Activated CD8-positive, alpha-beta memory T cell treated with anti-CD3 and anti-CD28 coated beads for 36 hours (primary cell): ENCODE results near the gene AKR1B1. TPM values are rescaled to one million over a fixed set of nuclear protein-coding genes. Genes with fewer than 3 reads are reported as not detected.

Source experiments
- CTCF ChIA-PET: fragments of 350-600 bp; sonication (Branson Sonifier 250); formaldehyde crosslinking; loops from one replicate; lab custom pipeline; 2021; ENCODE audit warnings: antibody characterized with exemption; lab: Charles Lee
- POLR2A ChIA-PET: fragments of 350-600 bp; sonication (Branson Sonifier 250); formaldehyde crosslinking; loops from one replicate; lab custom pipeline; 2021; ENCODE audit warnings: antibody characterized with exemption; lab: Charles Lee
- total RNA-seq, 2 experiments: library from RNA; stranded (reverse); gene quantifications; one replicate each; pipeline ENCODE4 v1.2.3, GENCODE V29; 2021

Gene AKR1B1
- total RNA-seq, 2 experiments from 2014 or later, result 122 TPM

GRCh38 chr7:134449680-134450079 lies 9.2 kb downstream of the AKR1B1 start:
- POLR2A ChIA-PET, result no interaction called here
- CTCF ChIA-PET, result interaction anchor here (2.0 kb wide), 1 partner anchor 17 kb away, joined by 5 read pairs; no protein-coding TSS in a partner anchor

- ChIA-PET POLR2A (no interaction called here), CTCF (interaction anchor here (1.0 to 2.0 kb wide), 3 partner anchors 10 to 16 kb away, joined by 3 to 5 read pairs (median 4); partner anchors contain the start of gene AKR1B1)
Observed at GRCh38 chr7:134448356-134449229, 10.3 kb downstream of the AKR1B1 start.

- ChIA-PET POLR2A (no interaction called here), CTCF (interaction anchor here (1.4 kb wide), 1 partner anchor 15 kb away, joined by 4 read pairs; no protein-coding TSS in a partner anchor)
Observed at GRCh38 chr7:134447383-134447782, 11.5 kb downstream of the AKR1B1 start.

- ChIA-PET CTCF (interaction anchor here (1.0 kb wide), 1 partner anchor 12 kb away, joined by 4 read pairs; the partner anchor contains the start of gene AKR1B1), POLR2A (no interaction called here)
Observed at GRCh38 chr7:134446923-134447322, 12.0 kb downstream of the AKR1B1 start.

GRCh38 chr7:134446446-134446845 lies 12.5 kb downstream of the AKR1B1 start:
- POLR2A ChIA-PET, result no interaction called here
- CTCF ChIA-PET, result interaction anchor here (1.0 kb wide), 1 partner anchor 13 kb away, joined by 4 read pairs; the partner anchor contains the start of gene AKR1B1

GRCh38 chr7:134444961-134445315 lies 14.0 kb downstream of the AKR1B1 start:
- ChIA-PET CTCF (interaction anchor here (1.4 kb wide), 1 partner anchor 13 kb away, joined by 4 read pairs; no protein-coding TSS in a partner anchor), POLR2A (no interaction called here)

- POLR2A ChIA-PET, result no interaction called here
- CTCF ChIA-PET, result interaction anchor here (1.4 kb wide), 1 partner anchor 12 kb away, joined by 4 read pairs; no protein-coding TSS in a partner anchor
Observed at GRCh38 chr7:134444198-134444960, 14.5 kb downstream of the AKR1B1 start.

- POLR2A ChIA-PET, result no interaction called here
Observed at GRCh38 chr7:134443396-134444070, 15.4 kb downstream of the AKR1B1 start.

GRCh38 chr7:134442441-134443220 lies 16.3 kb downstream of the AKR1B1 start:
- CTCF ChIA-PET, result no interaction called here
- POLR2A ChIA-PET, result no interaction called here

More at GRCh38 chr7:134443396-134444070, 15.4 kb downstream of the AKR1B1 start:
- CTCF ChIA-PET, result no interaction called here

- POLR2A ChIA-PET, result no interaction called here
- CTCF ChIA-PET, result no interaction called here
Observed at GRCh38 chr7:134441264-134441663, 17.6 kb downstream of the AKR1B1 start.

- CTCF ChIA-PET, result no interaction called here
- POLR2A ChIA-PET, result no interaction called here
Observed at GRCh38 chr7:134440476-134440875, 18.4 kb downstream of the AKR1B1 start.

- ChIA-PET POLR2A (no interaction called here), CTCF (no interaction called here)
Observed at GRCh38 chr7:134440067-134440466, 18.8 kb downstream of the AKR1B1 start.

GRCh38 chr7:134438946-134439345 lies 20.0 kb downstream of the AKR1B1 start:
- ChIA-PET CTCF (interaction anchor here (0.7 kb wide), 1 partner anchor 20 kb away, joined by 3 read pairs; the partner anchor contains the start of gene AKR1B1), POLR2A (no interaction called here)

GRCh38 chr7:134435161-134435920 lies 23.6 kb downstream of the AKR1B1 start:
- ChIA-PET CTCF (no interaction called here), POLR2A (no interaction called here)

- ChIA-PET POLR2A (no interaction called here), CTCF (no interaction called here)
Observed at GRCh38 chr7:134434701-134435100, 24.2 kb downstream of the AKR1B1 start.

GRCh38 chr7:134433430-134433829 lies 25.5 kb downstream of the AKR1B1 start:
- ChIA-PET CTCF (interaction anchor here (0.8 to 3.4 kb wide), 12 partner anchors 9 to 737 kb away, joined by 3 to 22 read pairs (median 4); partner anchors contain the start of genes AKR1B1, AKR1B15 and CYREN), POLR2A (interaction anchor here (0.7 to 1.2 kb wide), 2 partner anchors 25 to 110 kb away, joined by 3 read pairs; no protein-coding TSS in a partner anchor)
